ENCODE measurements around the gene ZDHHC7. TPM values are rescaled to one million over a fixed set of nuclear protein-coding genes. Genes with fewer than 3 reads are reported as not detected.

ZDHHC7 gene
- total and polyA plus RNA-seq, 9 of the 15 experiments (the other 6 are each of a cell fraction or from before 2014, with no cell fraction given): 1.7 to 49.7 (median 37.4) TPM

DNA sequence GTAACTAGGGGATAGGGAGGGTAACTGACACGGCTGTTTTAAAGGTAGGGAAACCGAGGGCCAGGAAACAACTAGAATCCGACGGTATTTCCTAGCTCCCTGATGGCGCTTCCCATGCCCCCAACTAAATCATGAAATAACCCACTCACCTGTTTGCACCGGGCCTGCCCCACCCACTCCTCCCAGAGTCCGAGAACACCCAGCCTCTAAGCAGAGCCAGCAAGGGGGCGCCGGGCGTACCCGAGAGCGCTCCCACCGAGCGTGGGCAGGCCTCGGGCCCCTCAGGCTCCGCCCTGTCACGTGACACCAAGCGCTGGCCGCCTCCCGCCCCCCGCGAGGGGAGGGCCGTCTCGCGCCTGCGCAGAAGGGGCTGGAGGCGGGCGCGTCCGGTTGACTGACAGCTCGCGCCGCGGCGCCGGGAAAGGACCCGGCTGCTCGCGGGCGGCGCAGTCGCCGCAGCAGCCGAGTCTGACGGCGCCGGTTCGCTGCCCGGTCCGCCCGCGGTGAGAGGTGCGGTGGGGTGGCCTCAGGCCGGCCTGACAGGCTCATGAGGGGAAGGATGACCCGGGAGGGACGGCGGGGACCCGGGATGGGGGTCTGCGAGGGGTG lies 16.1 kb upstream of the ZDHHC7 start, which contains the start of gene KIAA0513 (continued):
- TF ChIP-seq, protein P1, sequence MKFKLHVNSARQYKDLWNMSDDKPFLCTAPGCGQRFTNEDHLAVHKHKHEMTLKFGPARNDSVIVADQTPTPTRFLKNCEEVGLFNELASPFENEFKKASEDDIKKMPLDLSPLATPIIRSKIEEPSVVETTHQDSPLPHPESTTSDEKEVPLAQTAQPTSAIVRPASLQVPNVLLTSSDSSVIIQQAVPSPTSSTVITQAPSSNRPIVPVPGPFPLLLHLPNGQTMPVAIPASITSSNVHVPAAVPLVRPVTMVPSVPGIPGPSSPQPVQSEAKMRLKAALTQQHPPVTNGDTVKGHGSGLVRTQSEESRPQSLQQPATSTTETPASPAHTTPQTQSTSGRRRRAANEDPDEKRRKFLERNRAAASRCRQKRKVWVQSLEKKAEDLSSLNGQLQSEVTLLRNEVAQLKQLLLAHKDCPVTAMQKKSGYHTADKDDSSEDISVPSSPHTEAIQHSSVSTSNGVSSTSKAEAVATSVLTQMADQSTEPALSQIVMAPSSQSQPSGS (CRISPR knock-in tag; IDR thresholded peaks at IDR 0.05): no peak
- TF ChIP-seq, protein P2, sequence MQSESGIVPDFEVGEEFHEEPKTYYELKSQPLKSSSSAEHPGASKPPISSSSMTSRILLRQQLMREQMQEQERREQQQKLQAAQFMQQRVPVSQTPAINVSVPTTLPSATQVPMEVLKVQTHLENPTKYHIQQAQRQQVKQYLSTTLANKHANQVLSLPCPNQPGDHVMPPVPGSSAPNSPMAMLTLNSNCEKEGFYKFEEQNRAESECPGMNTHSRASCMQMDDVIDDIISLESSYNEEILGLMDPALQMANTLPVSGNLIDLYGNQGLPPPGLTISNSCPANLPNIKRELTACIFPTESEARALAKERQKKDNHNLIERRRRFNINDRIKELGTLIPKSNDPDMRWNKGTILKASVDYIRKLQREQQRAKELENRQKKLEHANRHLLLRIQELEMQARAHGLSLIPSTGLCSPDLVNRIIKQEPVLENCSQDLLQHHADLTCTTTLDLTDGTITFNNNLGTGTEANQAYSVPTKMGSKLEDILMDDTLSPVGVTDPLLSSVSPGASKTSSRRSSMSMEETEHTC (IDR thresholded peaks at IDR 0.05): 0 out of 2 replicates have a peak, but pooled peaks have one; percentile 59
- TF ChIP-seq FOXM1 (IDR thresholded peaks at IDR 0.05; ENCODE audit: low read depth): no peak
- no peak for TF ChIP-seq FOXM1 (CRISPR knock-in tag; IDR thresholded peaks at IDR 0.05; ENCODE audit: low read depth)
- no peak for TF ChIP-seq ZNF57 (CRISPR knock-in tag; IDR thresholded peaks at IDR 0.05)
- 0 out of 2 replicates have a peak, but pooled peaks have one; percentile 50 for TF ChIP-seq NR3C1 (CRISPR knock-in tag; IDR thresholded peaks at IDR 0.05)
- TF ChIP-seq BHLHE40 (IDR thresholded peaks at IDR 0.05; ENCODE audit: low read length): peak; percentile 98
- peak; percentile 78 for TF ChIP-seq MYC (IDR thresholded peaks at IDR 0.05; ENCODE audit: low read depth, low read length)
- TF ChIP-seq MYC (CRISPR knock-in tag; IDR thresholded peaks at IDR 0.05; ENCODE audit: borderline replicate concordance, low read depth): no peak
- TF ChIP-seq NFRKB (IDR thresholded peaks at IDR 0.05; ENCODE audit: low read depth): no peak; the same call in 1 of the 2 replicates
- TF ChIP-seq ZNF436 (CRISPR knock-in tag; IDR thresholded peaks at IDR 0.05): no peak
- TF ChIP-seq, protein P3, sequence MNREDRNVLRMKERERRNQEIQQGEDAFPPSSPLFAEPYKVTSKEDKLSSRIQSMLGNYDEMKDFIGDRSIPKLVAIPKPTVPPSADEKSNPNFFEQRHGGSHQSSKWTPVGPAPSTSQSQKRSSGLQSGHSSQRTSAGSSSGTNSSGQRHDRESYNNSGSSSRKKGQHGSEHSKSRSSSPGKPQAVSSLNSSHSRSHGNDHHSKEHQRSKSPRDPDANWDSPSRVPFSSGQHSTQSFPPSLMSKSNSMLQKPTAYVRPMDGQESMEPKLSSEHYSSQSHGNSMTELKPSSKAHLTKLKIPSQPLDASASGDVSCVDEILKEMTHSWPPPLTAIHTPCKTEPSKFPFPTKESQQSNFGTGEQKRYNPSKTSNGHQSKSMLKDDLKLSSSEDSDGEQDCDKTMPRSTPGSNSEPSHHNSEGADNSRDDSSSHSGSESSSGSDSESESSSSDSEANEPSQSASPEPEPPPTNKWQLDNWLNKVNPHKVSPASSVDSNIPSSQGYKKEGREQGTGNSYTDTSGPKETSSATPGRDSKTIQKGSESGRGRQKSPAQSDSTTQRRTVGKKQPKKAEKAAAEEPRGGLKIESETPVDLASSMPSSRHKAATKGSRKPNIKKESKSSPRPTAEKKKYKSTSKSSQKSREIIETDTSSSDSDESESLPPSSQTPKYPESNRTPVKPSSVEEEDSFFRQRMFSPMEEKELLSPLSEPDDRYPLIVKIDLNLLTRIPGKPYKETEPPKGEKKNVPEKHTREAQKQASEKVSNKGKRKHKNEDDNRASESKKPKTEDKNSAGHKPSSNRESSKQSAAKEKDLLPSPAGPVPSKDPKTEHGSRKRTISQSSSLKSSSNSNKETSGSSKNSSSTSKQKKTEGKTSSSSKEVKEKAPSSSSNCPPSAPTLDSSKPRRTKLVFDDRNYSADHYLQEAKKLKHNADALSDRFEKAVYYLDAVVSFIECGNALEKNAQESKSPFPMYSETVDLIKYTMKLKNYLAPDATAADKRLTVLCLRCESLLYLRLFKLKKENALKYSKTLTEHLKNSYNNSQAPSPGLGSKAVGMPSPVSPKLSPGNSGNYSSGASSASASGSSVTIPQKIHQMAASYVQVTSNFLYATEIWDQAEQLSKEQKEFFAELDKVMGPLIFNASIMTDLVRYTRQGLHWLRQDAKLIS (CRISPR knock-in tag; IDR thresholded peaks at IDR 0.05): no peak
- no peak for TF ChIP-seq ZNF274 (IDR thresholded peaks at IDR 0.05; ENCODE audit: borderline replicate concordance, low read depth, low read length)
- TF ChIP-seq SAP30 (IDR thresholded peaks at IDR 0.05; ENCODE audit: borderline replicate concordance, insufficient read depth, low read depth, low read length, poor library complexity, severe bottlenecking): peak; percentile 16
- no peak for TF ChIP-seq ZZZ3 (IDR thresholded peaks at IDR 0.05)
- TF ChIP-seq ETS2 (tag; IDR thresholded peaks at IDR 0.05; ENCODE audit: borderline replicate concordance, poor library complexity, severe bottlenecking): no peak
- TF ChIP-seq CHD2 (IDR thresholded peaks at IDR 0.05; ENCODE audit: low read depth, low read length): 0 out of 2 replicates have a peak, but pooled peaks have one; percentile 13
- TF ChIP-seq ZNF561 (CRISPR knock-in tag; conservative IDR thresholded peaks at IDR 0.05): 0 out of 2 replicates have a peak, but pooled peaks have one; percentile 20
- TF ChIP-seq CBX3 (IDR thresholded peaks at IDR 0.05; ENCODE audit: borderline replicate concordance in 1 of 2, low read length in 2 of 2): no peak
- TF ChIP-seq, protein P4, sequence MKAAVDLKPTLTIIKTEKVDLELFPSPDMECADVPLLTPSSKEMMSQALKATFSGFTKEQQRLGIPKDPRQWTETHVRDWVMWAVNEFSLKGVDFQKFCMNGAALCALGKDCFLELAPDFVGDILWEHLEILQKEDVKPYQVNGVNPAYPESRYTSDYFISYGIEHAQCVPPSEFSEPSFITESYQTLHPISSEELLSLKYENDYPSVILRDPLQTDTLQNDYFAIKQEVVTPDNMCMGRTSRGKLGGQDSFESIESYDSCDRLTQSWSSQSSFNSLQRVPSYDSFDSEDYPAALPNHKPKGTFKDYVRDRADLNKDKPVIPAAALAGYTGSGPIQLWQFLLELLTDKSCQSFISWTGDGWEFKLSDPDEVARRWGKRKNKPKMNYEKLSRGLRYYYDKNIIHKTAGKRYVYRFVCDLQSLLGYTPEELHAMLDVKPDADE (conservative IDR thresholded peaks at IDR 0.05; ENCODE audit: control insufficient read depth, low read depth, low read length): peak; percentile 65; the same call in 1 of the 2 replicates

Measured in K562 (cell line).